ENCODE data around the gene IL21. TPM values are rescaled to one million over a fixed set of nuclear protein-coding genes. Genes with fewer than 3 reads are reported as not detected.
"Not testable (repeated sequence)": the region's sequence is repeated elsewhere in the genome, so short reads cannot be mapped to it uniquely, and the experiment has no call there.

IL21 gene
- total RNA-seq, 1 experiment from 2014 or later, result not detected

DNA sequence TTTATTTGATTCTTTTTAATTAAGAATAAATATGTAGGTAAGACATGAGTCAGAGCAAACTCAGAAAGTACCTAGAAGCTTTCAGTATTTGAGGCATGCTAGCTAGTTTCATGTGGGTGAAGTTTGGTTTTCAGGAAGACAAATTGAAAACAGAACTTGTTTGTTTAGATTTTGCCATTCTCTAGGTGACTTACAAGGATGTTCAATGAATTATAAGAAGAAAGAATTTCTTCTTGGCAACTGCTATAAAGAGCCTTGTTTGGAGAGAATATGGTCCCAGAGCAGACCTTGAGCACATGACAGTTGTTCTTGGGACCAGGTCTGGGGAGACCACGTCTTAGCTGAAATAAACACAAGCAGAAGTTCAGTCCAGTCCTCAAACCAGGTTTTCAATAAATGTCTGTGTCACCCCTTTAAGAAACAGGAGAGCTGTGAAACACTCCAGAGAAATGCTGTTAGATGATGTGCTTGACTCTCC lies 38.0 kb upstream of the IL21 start:
- Histone ChIP-seq H3K27me3 (replicated peaks; ENCODE audit: control insufficient read depth, insufficient read depth, low read length) (no peaks in the 10 kb centered on the region), H3K4me1 (peaks cover 3% of the 10 kb centered on the region; the same call in 1 of the 2 replicates), H3K36me3 (ENCODE audit: control insufficient read depth, insufficient read depth, low read length) (no peaks in the 10 kb centered on the region), H3K9me3 (no peaks in the 10 kb centered on the region), H3K4me3 (ENCODE audit: low read depth, low read length) (no peak overlapping the region)
- H3K4me1 Mint-ChIP-seq (ENCODE audit: low read depth, unreplicated experiment), result peaks cover 10% of the 10 kb centered on the region
- H3K27ac Mint-ChIP-seq (ENCODE audit: unreplicated experiment), result no peak overlapping the region
- H3K4me3 Mint-ChIP-seq (ENCODE audit: unreplicated experiment), result no peak overlapping the region
- CTCF ChIA-PET, result no interaction called here
- POLR2A ChIA-PET, result no interaction called here
- H3K27me3 Mint-ChIP-seq (ENCODE audit: insufficient read depth, unreplicated experiment), result no peaks in the 10 kb centered on the region
- intact Hi-C loops (cut with micrococcal nuclease; ENCODE audit: unreplicated experiment), result no loop called here
- no TSS peak for BruUV-seq (replicated peaks)
- DNase-seq, result no peak
- H3K9me3 Mint-ChIP-seq (ENCODE audit: unreplicated experiment), result peaks cover 14% of the 10 kb centered on the region
- H3K36me3 Mint-ChIP-seq (ENCODE audit: insufficient read depth, unreplicated experiment), result peaks cover 5% of the 10 kb centered on the region
- TF ChIP-seq, protein P1, sequence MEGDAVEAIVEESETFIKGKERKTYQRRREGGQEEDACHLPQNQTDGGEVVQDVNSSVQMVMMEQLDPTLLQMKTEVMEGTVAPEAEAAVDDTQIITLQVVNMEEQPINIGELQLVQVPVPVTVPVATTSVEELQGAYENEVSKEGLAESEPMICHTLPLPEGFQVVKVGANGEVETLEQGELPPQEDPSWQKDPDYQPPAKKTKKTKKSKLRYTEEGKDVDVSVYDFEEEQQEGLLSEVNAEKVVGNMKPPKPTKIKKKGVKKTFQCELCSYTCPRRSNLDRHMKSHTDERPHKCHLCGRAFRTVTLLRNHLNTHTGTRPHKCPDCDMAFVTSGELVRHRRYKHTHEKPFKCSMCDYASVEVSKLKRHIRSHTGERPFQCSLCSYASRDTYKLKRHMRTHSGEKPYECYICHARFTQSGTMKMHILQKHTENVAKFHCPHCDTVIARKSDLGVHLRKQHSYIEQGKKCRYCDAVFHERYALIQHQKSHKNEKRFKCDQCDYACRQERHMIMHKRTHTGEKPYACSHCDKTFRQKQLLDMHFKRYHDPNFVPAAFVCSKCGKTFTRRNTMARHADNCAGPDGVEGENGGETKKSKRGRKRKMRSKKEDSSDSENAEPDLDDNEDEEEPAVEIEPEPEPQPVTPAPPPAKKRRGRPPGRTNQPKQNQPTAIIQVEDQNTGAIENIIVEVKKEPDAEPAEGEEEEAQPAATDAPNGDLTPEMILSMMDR (IDR thresholded peaks at IDR 0.05; ENCODE audit: insufficient read depth in 1 of 2, low read depth in 1 of 2, low read length in 1 of 2, severe bottlenecking in 1 of 2, unreplicated experiment in 1 of 2), result no peak

DNA sequence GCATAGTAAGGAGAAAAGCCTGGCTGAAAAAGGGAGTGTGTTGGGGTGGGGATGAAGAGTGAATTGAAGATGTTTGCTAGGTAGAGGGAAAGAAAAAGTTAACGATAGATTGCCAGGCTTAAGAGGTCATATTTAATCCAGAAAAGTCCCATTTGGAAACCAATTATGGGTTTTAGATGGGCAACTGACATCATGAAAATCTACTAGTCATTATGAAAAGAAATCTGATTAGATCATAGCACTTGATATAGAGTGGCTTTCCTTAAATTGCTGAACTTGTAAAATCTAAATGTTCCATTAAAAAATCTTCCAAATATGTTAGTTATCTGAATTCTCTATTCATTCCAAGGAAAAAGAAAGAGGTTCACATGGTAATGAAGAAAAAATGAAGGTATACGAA lies 37.5 kb upstream of the IL21 start:
- Mint-ChIP-seq H3K36me3 (ENCODE audit: insufficient read depth, unreplicated experiment) (peaks cover 5% of the 10 kb centered on the region), H3K4me1 (ENCODE audit: low read depth, unreplicated experiment) (peaks cover 5% of the 10 kb centered on the region), H3K27ac (ENCODE audit: unreplicated experiment) (no peak overlapping the region), H3K27me3 (ENCODE audit: insufficient read depth, unreplicated experiment) (no peaks in the 10 kb centered on the region), H3K9me3 (ENCODE audit: unreplicated experiment) (peaks cover 14% of the 10 kb centered on the region), H3K4me3 (ENCODE audit: unreplicated experiment) (no peak overlapping the region)
- H3K36me3 ChIP-seq (ENCODE audit: control insufficient read depth, insufficient read depth, low read length), result no peaks in the 10 kb centered on the region
- ChIA-PET CTCF (no interaction called here), POLR2A (no interaction called here)
- no peaks in the 10 kb centered on the region for H3K4me1 ChIP-seq
- no peak overlapping the region for H3K4me3 ChIP-seq (ENCODE audit: low read depth, low read length)
- TF ChIP-seq, protein P1 (IDR thresholded peaks at IDR 0.05; ENCODE audit: insufficient read depth in 1 of 2, low read depth in 1 of 2, low read length in 1 of 2, severe bottlenecking in 1 of 2, unreplicated experiment in 1 of 2), result no peak
- intact Hi-C loops (cut with micrococcal nuclease; ENCODE audit: unreplicated experiment), result no loop called here
- H3K27me3 ChIP-seq (replicated peaks; ENCODE audit: control insufficient read depth, insufficient read depth, low read length), result no peaks in the 10 kb centered on the region
- BruUV-seq (replicated peaks), result no TSS peak
- DNase-seq, result no peak
- H3K9me3 ChIP-seq, result no peaks in the 10 kb centered on the region

DNA sequence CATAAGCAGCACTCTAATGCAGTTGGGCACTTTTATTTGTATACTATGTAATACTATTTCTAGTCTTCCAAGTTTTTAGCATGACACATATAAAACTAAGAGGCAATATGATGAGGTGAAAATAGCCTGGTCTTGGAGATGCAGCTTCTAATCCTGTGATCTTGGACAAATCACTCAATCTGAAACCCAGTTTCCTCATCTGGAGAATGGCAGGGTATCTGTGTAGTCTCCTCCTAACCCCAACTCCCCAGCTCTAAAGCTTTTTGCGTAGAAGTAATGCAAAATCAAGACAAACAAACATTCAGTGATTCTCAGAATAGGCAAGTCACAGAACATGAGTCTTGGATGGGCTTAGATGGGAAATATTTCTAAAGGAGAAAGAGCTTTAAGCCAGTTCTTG lies 36.7 kb upstream of the IL21 start:
- H3K4me3 ChIP-seq (ENCODE audit: low read depth, low read length), result no peak overlapping the region
- DNase-seq, result no peak
- BruUV-seq (replicated peaks), result no TSS peak
- CTCF ChIA-PET, result no interaction called here
- no peaks in the 10 kb centered on the region for H3K4me1 ChIP-seq
- Mint-ChIP-seq H3K4me1 (ENCODE audit: low read depth, unreplicated experiment) (no peaks in the 10 kb centered on the region), H3K27ac (ENCODE audit: unreplicated experiment) (no peak overlapping the region), H3K36me3 (ENCODE audit: insufficient read depth, unreplicated experiment) (peaks cover 5% of the 10 kb centered on the region), H3K27me3 (ENCODE audit: insufficient read depth, unreplicated experiment) (no peaks in the 10 kb centered on the region), H3K9me3 (ENCODE audit: unreplicated experiment) (peaks cover 14% of the 10 kb centered on the region), H3K4me3 (ENCODE audit: unreplicated experiment) (no peak overlapping the region)
- H3K27me3 ChIP-seq (replicated peaks; ENCODE audit: control insufficient read depth, insufficient read depth, low read length), result no peaks in the 10 kb centered on the region
- POLR2A ChIA-PET, result no interaction called here
- TF ChIP-seq, protein P1 (IDR thresholded peaks at IDR 0.05; ENCODE audit: insufficient read depth in 1 of 2, low read depth in 1 of 2, low read length in 1 of 2, severe bottlenecking in 1 of 2, unreplicated experiment in 1 of 2), result no peak
- no peaks in the 10 kb centered on the region for H3K36me3 ChIP-seq (ENCODE audit: control insufficient read depth, insufficient read depth, low read length)
- intact Hi-C loops (cut with micrococcal nuclease; ENCODE audit: unreplicated experiment), result no loop called here
- no peaks in the 10 kb centered on the region for H3K9me3 ChIP-seq

DNA sequence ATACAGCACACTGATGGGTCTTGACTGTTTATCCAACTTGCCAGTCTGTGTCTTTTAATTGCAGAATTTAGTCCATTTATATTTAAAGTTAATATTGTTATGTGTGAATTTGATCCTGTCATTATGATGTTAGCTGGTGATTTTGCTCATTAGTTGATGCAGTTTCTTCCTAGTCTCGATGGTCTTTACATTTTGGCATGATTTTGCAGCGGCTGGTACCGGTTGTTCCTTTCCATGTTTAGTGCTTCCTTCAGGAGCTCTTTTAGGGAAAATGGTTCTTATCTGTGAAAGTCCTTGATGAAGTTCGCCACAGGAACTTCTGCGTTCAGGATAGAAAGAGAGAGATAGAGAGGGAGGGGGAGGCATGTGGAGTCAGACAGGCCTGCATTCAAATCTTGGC lies 35.7 kb upstream of the IL21 start:
- POLR2A ChIA-PET; H3K36me3 ChIP-seq (ENCODE audit: control insufficient read depth, insufficient read depth, low read length); H3K4me1 ChIP-seq; H3K4me1 Mint-ChIP-seq (ENCODE audit: low read depth, unreplicated experiment); H3K4me3 ChIP-seq (ENCODE audit: low read depth, low read length); H3K4me3 Mint-ChIP-seq (ENCODE audit: unreplicated experiment); DNase-seq; BruUV-seq (replicated peaks); H3K27me3 ChIP-seq (replicated peaks; ENCODE audit: control insufficient read depth, insufficient read depth, low read length); H3K9me3 ChIP-seq; CTCF ChIA-PET; intact Hi-C loops (cut with micrococcal nuclease; ENCODE audit: unreplicated experiment); H3K27me3 Mint-ChIP-seq (ENCODE audit: insufficient read depth, unreplicated experiment); H3K36me3 Mint-ChIP-seq (ENCODE audit: insufficient read depth, unreplicated experiment); H3K27ac Mint-ChIP-seq (ENCODE audit: unreplicated experiment): not testable (repeated sequence)
- H3K9me3 Mint-ChIP-seq (ENCODE audit: unreplicated experiment), result peaks cover 14% of the 10 kb centered on the region

Measured in Caco-2 (cell line).